Neural cell (in vitro differentiated cells): ENCODE results near the gene ARNT2. TPM values are rescaled to one million over a fixed set of nuclear protein-coding genes. Genes with fewer than 3 reads are reported as not detected.

Experiments used
- H2AFZ ChIP-seq: fragments of 200-600, 300-800 bp; sonication (generic), shearing (Covaris generic); 2 replicates; pipeline ENCODE4 v1.6.0; 2014; ENCODE audit warnings: low read depth, mild to moderate bottlenecking, antibody characterized with exemption, low read length, moderate library complexity
- H3F3A ChIP-seq: fragments of 200-600 bp; shearing (Covaris generic); 2 replicates; pipeline ENCODE4 v1.6.1; 2016; ENCODE audit warnings: mild to moderate bottlenecking, moderate library complexity, mixed read lengths, antibody characterized with exemption, low read length; ENCODE audit not compliant: insufficient read depth, poor library complexity, severe bottlenecking
- H3K27ac ChIP-seq: fragments of 200-600, 300-800 bp; sonication (generic), shearing (Covaris generic); 2 replicates; pipeline ENCODE4 v1.5.1; 2014; ENCODE audit warnings: mild to moderate bottlenecking, low read length, moderate library complexity
- H3K27me3 ChIP-seq: fragments of 300-800, 200-600 bp; sonication (generic), shearing (Covaris generic); 2 replicates; pipeline ENCODE4 v1.6.0; 2014; ENCODE audit warnings: mild to moderate bottlenecking, low read depth, low read length, moderate library complexity; ENCODE audit not compliant: insufficient read depth
- H3K36me3 ChIP-seq: fragments of 300-800, 200-600 bp; sonication (generic), shearing (Covaris generic); 2 replicates; pipeline ENCODE4 v1.5.1; 2014; ENCODE audit warnings: mild to moderate bottlenecking, antibody characterized with exemption, low read length, moderate library complexity; ENCODE audit not compliant: insufficient read depth
- H3K4me2 ChIP-seq: fragments of 300-800, 200-600 bp; sonication (generic), shearing (Covaris generic); 2 replicates; pipeline ENCODE4 v1.6.0; 2014; ENCODE audit warnings: mild to moderate bottlenecking, low read length
- H3K4me3 ChIP-seq: fragments of 300-800, 200-600 bp; sonication (generic), shearing (Covaris generic); 2 replicates; pipeline ENCODE4 v1.5.1; 2014; ENCODE audit warnings: mild to moderate bottlenecking, low read length, moderate library complexity
- H3K79me2 ChIP-seq: fragments of 200-600 bp; shearing (Covaris generic); replicated peaks from 2 replicates; pipeline ENCODE4 v1.6.0; 2014; ENCODE audit warnings: mild to moderate bottlenecking, low read length, moderate library complexity; ENCODE audit not compliant: insufficient read depth
- H3K9ac ChIP-seq: fragments of 300-800, 200-600 bp; sonication (generic), shearing (Covaris generic); 2 replicates; pipeline ENCODE4 v1.6.1; 2016; ENCODE audit warnings: mild to moderate bottlenecking, low read length, mixed read lengths
- H3K9me2 ChIP-seq: fragments of 200-600 bp; shearing (Covaris generic); 2 replicates; pipeline ENCODE4 v1.6.1; 2016; ENCODE audit warnings: mild to moderate bottlenecking, low read length, mixed read lengths; ENCODE audit not compliant: insufficient read depth
- H3K9me3 ChIP-seq: fragments of 200-600, 300-800 bp; sonication (generic), shearing (Covaris generic); 2 replicates; pipeline ENCODE4 v1.6.1; 2016; ENCODE audit warnings: mild to moderate bottlenecking, mixed run types, low read length, moderate library complexity, mixed read lengths
- H4K20me1 ChIP-seq: fragments of 200-600 bp; shearing (Covaris generic); 2 replicates; pipeline ENCODE4 v1.6.1; 2016; ENCODE audit warnings: mild to moderate bottlenecking, mixed run types; ENCODE audit not compliant: insufficient read depth
- EP300 ChIP-seq: fragments of 450-650 bp; conservative IDR thresholded peaks from 2 replicates; pipeline ENCODE4 v1.6.1; 2014; ENCODE audit warnings: antibody characterized with exemption, mild to moderate bottlenecking, moderate library complexity; ENCODE audit not compliant: poor library complexity, severe bottlenecking
- EZH2 ChIP-seq: fragments of 200-600, 300-800 bp; shearing (Covaris generic), sonication (generic); IDR thresholded peaks from 2 replicates; pipeline ENCODE4 v1.6.1; 2014; ENCODE audit warnings: antibody characterized with exemption, low read length, borderline replicate concordance, mild to moderate bottlenecking; ENCODE audit not compliant: insufficient read depth, poor library complexity, severe bottlenecking
- MXI1 ChIP-seq: fragments of 450-650 bp; conservative IDR thresholded peaks from 2 replicates; pipeline ENCODE4 v1.6.1; 2014; ENCODE audit warnings: antibody characterized with exemption, mild to moderate bottlenecking; ENCODE audit not compliant: poor library complexity, severe bottlenecking
- POLR2AphosphoS5 ChIP-seq: IDR thresholded peaks from 2 replicates; pipeline ENCODE4 v1.6.1; 2012
- RAD21 ChIP-seq: fragments of 450-650 bp; conservative IDR thresholded peaks from 2 replicates; pipeline ENCODE4 v1.6.1; 2014; ENCODE audit warnings: antibody characterized with exemption, mild to moderate bottlenecking, moderate library complexity
- SMC3 ChIP-seq: fragments of 450-650 bp; conservative IDR thresholded peaks from 2 replicates; pipeline ENCODE4 v1.6.1; 2014; ENCODE audit warnings: antibody characterized with exemption, mild to moderate bottlenecking, moderate library complexity; ENCODE audit not compliant: poor library complexity
- TAF1 ChIP-seq: IDR thresholded peaks from 2 replicates; pipeline ENCODE4 v1.6.1; 2012; ENCODE audit warnings: low read depth
- polyA plus RNA-seq: library from polyadenylated mRNA; depleted of rRNA; stranded (reverse); fragments of >200 nt; gene quantifications from 2 replicates; pipeline ENCODE4 v1.2.3, GENCODE V29; 2014
- TF ChIP-seq, protein P1 (sequence below): fragments of 450-650 bp; IDR thresholded peaks from 2 replicates; pipeline ENCODE4 v1.5.1; 2014; ENCODE audit warnings: antibody characterized with exemption, mild to moderate bottlenecking, moderate library complexity; ENCODE audit not compliant: poor library complexity, severe bottlenecking
- TF ChIP-seq, protein P2 (sequence below): IDR thresholded peaks from 2 replicates; pipeline ENCODE4 v1.6.1; 2012; ENCODE audit warnings: borderline replicate concordance

The ARNT2 gene
- polyA plus RNA-seq, 1 donor from 2014 or later: 41.2 TPM

DNA sequence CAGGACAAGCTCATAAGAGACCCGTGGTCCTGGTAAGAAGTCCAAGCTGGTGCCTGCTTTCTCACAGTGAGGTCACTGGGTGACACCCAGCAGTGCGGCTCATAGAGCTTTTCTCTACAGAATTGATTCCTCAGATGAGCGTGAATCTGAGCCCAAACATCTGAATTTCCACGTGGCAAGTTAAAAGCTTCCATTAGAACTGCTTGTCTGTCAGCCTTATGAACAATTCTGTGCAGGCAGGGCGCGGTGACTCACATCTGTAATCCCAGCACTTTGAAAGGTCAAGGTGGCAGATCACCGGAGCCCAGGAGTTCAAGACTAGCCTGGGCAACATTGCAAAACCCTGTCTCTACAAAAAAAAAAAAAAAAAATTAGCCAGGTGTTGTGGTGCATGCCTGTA, 177.8 kb downstream of the ARNT2 start:
- no peaks in the 10 kb centered on the region for H3F3A ChIP-seq
- H3K4me2 ChIP-seq: no peak overlapping the region
- no peak overlapping the region for H3K4me3 ChIP-seq
- H3K9me2 ChIP-seq: no peaks in the 10 kb centered on the region
- H3K9me3 ChIP-seq: no peaks in the 10 kb centered on the region
- no peaks in the 10 kb centered on the region for H3K79me2 ChIP-seq
- H4K20me1 ChIP-seq: no peaks in the 10 kb centered on the region
- H3K27ac ChIP-seq: no peak overlapping the region
- H3K36me3 ChIP-seq: peaks cover 5% of the 10 kb centered on the region
- TF ChIP-seq MXI1: no peak
- no peak for TF ChIP-seq RAD21
- no peak for TF ChIP-seq EZH2
- no peak for TF ChIP-seq EP300
- no peak for TF ChIP-seq POLR2AphosphoS5
- no peak for TF ChIP-seq SMC3
- TF ChIP-seq, protein P1, sequence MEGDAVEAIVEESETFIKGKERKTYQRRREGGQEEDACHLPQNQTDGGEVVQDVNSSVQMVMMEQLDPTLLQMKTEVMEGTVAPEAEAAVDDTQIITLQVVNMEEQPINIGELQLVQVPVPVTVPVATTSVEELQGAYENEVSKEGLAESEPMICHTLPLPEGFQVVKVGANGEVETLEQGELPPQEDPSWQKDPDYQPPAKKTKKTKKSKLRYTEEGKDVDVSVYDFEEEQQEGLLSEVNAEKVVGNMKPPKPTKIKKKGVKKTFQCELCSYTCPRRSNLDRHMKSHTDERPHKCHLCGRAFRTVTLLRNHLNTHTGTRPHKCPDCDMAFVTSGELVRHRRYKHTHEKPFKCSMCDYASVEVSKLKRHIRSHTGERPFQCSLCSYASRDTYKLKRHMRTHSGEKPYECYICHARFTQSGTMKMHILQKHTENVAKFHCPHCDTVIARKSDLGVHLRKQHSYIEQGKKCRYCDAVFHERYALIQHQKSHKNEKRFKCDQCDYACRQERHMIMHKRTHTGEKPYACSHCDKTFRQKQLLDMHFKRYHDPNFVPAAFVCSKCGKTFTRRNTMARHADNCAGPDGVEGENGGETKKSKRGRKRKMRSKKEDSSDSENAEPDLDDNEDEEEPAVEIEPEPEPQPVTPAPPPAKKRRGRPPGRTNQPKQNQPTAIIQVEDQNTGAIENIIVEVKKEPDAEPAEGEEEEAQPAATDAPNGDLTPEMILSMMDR: no peak
- TF ChIP-seq TAF1: no peak
- TF ChIP-seq, protein P2, sequence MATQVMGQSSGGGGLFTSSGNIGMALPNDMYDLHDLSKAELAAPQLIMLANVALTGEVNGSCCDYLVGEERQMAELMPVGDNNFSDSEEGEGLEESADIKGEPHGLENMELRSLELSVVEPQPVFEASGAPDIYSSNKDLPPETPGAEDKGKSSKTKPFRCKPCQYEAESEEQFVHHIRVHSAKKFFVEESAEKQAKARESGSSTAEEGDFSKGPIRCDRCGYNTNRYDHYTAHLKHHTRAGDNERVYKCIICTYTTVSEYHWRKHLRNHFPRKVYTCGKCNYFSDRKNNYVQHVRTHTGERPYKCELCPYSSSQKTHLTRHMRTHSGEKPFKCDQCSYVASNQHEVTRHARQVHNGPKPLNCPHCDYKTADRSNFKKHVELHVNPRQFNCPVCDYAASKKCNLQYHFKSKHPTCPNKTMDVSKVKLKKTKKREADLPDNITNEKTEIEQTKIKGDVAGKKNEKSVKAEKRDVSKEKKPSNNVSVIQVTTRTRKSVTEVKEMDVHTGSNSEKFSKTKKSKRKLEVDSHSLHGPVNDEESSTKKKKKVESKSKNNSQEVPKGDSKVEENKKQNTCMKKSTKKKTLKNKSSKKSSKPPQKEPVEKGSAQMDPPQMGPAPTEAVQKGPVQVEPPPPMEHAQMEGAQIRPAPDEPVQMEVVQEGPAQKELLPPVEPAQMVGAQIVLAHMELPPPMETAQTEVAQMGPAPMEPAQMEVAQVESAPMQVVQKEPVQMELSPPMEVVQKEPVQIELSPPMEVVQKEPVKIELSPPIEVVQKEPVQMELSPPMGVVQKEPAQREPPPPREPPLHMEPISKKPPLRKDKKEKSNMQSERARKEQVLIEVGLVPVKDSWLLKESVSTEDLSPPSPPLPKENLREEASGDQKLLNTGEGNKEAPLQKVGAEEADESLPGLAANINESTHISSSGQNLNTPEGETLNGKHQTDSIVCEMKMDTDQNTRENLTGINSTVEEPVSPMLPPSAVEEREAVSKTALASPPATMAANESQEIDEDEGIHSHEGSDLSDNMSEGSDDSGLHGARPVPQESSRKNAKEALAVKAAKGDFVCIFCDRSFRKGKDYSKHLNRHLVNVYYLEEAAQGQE: no peak
- H3K9ac ChIP-seq: no peak overlapping the region
- H2AFZ ChIP-seq: no peak overlapping the region
- no peaks in the 10 kb centered on the region for H3K27me3 ChIP-seq

GRCh38 chr15:80582816-80583423, 178.7 kb downstream of the ARNT2 start:
- Histone ChIP-seq H4K20me1 (no peaks in the 10 kb centered on the region), H3K27ac (no peak overlapping the region)

More at GRCh38 chr15:80582816-80583423, 178.7 kb downstream of the ARNT2 start:
- Histone ChIP-seq H3K4me3 (no peak overlapping the region), H3K27me3 (no peaks in the 10 kb centered on the region), H3F3A (no peaks in the 10 kb centered on the region), H3K79me2 (no peaks in the 10 kb centered on the region), H3K36me3 (peaks cover 4% of the 10 kb centered on the region), H3K9me2 (no peaks in the 10 kb centered on the region), H2AFZ (no peak overlapping the region), H3K9me3 (no peaks in the 10 kb centered on the region), H3K9ac (no peak overlapping the region), H3K4me2 (no peak overlapping the region)
- TF ChIP-seq TAF1: no peak
- TF ChIP-seq, protein P2: no peak
- no peak for TF ChIP-seq POLR2AphosphoS5
- TF ChIP-seq EP300: no peak
- TF ChIP-seq SMC3: no peak
- TF ChIP-seq MXI1: no peak
- TF ChIP-seq, protein P1: no peak
- TF ChIP-seq EZH2: no peak
- TF ChIP-seq RAD21: no peak
